GM19239 (cell line): ENCODE measurements around the gene SLC25A18.

Experiments
- DNase-seq: peaks from one replicate; pipeline ENCODE4 v3.0.0; 2011; ENCODE audit warnings: low spot score; ENCODE audit not compliant: insufficient read length
- FAIRE-seq: peaks from 2 replicates; lab custom pipeline; 2011; peaks lifted over from hg19 to GRCh38; lab: Jason Lieb, UNC

The SLC25A18 gene

DNA sequence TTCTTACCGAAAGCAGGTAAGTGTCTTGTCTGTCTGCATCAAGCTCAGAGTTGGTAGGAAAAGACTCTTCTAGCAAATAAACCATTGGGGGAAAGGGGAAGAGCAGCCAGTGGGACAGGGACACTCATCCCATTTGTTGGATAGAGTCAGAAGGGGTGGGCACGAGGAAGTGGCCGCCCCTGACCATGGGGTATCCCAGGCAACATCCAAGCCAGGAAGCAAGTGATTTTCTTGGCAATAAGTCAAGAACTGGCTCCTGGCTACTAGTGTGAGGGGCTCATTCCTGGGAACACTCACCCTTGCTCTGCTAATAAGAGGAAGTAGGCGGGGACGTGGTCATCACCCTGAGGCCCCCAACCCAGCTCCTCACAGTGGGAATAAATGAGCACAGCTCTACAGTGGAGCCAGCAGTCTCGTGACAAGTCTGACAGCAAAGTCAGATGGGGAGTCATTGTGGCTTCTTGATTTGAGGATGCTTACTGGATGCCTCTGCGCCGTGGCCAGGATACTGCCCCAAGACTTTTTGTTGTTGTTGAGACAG is 6.7 kb downstream of the SLC25A18 start:
- no peak for FAIRE-seq
- no peak for DNase-seq

DNA sequence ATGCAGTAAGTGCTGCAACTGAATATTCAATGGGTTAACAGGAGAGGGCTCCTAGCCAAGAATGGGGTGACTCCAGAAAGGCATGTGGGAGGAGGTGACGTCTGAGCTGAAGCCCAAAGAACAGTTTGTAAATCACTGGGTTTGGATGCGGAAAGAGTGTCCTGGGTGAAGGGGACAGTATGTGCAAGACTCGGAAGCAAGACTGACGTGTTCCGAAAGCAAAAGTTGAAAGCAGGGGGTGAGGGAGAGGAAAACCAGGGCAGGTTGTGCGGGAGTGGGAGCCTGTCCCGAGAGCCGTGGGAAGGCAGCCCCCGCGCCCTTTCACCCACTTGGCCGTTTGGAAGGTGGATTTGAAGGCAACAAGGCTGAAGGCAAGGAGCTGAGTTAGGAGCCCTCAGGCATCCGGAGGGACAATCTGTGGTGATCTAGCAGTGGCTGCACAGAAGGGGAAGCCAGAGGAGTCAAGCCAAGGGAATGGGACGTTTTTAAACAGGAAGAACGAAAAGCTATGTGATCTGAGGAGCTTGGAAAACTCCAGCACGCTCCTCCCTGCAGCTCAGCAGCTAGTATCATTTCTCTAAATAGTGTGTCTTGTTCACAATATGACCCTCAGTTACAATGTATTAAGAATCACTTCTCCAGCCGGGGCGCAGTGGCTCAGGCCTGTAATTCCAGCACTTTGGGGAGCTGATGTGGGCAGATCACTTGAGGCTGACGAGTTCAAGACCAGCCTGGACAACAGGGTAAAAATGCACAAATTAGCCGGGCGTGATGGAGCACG is 7.7 kb downstream of the SLC25A18 start:
- no peak for FAIRE-seq

DNA sequence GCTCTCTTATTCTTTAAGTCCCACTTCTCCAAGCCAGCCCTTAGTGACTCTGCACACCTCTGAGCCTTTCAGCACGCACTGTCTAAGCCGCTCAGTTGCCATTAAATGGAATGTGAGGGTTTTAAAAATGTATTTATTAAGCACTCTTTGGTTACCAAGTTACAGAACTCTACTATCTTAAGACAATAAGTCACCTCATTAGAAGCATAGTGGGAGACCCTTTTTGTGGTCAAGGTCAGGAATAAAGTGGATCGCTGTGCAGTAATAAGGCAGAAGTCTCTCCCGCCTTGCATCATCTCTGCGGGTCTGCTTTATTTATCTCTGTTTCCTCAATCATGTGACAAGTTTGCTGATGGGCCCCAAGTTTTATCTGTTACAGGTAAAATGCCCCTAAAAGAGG is 11.9 kb downstream of the SLC25A18 start:
- FAIRE-seq: no peak
- DNase-seq: no peak

More for the DNA sequence above, 7.7 kb downstream of the SLC25A18 start:
- DNase-seq: no peak

DNA sequence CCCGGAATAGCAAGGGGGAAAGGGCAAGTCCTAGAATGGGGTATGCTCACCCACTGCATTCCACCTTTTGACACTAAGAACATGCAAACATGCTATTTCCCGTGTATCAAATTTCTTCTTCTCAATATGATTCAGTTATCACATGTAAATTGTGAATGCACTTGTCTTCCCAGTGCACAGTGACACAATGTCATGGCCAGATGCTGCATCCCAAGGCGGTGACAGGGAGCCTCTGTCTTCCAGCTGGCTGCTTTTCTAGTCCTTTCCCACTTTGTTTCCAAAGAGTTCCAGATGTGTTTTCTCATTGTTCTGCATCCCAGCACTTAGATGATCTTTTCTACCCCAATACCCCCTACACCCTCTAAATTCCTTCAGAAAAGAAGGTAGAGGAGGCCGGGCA is 12.4 kb downstream of the SLC25A18 start:
- DNase-seq (no peak), FAIRE-seq (no peak)

DNA sequence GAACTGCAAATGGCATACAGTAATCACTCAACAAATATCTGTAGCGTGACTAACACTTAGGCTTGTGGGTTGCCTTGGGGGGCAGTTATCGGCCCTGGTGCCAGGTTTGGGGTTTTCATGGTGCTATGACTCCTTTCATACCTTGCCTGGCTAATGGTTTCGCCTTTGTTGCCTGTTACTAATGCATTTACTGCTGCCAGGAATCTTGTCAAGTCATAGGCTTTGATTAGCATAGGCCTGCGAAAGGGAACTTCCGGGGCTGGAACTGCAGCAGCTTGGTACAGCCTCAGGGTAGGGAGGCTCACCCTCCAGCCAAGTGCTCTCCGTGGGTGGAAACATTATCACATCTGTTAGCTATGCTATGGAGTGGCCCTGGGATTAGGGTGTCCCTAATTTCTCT is 13.2 kb downstream of the SLC25A18 start:
- FAIRE-seq (no peak), DNase-seq (no peak)

DNA sequence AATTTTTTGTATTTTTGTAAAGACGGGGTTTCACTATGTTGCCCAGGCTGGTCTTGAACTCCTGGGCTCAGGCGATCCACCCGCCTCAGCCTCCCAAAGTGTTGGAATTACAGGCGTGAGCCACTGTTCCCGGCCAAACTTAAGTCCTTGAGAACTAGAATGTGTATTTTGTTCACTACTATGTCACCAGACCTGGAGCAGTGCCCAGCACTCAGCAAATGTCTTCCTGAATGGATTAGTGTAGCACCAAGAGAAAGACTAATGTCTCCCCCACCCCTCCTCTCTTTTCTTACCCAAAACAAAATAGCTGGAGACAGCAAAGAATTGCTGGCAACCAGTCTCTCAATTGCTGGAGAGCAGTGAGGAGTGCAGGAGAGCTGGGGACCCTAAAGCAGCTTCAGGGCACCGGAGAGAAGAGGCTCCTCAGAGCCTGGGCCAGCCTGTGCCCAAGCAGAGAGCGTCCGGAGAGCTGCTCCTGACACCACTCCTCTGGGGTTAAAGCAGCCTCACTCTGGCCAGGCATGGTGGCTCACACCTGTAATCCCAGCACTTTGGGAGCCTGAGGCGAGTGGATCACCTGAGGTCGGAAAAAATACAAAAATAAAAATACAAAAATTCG is 14.9 kb downstream of the SLC25A18 start:
- DNase-seq: no peak
- no peak for FAIRE-seq

DNA sequence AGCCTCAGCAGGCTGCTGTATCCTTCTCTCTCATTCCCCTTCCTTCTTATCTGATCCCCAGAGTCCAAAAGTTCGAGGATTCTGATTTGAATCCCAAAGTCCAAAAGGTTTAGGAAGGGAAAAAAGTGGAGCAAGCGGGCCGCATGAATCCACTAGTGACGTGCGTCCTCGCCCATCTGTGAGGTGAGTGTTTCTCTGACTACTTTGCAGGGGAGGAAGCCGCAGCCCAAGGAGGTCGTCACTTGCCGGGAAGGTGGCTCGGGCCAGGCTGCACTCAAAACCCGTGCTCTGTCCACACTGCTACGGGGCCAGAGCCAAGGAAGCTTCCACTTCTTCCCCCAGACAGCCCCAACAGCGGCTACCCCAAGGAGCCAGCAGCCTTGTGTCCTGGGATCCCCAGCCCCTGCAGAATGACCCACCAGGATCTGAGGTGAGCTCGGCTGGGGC is 16.3 kb downstream of the SLC25A18 start:
- no peak for FAIRE-seq
- no peak for DNase-seq

DNA sequence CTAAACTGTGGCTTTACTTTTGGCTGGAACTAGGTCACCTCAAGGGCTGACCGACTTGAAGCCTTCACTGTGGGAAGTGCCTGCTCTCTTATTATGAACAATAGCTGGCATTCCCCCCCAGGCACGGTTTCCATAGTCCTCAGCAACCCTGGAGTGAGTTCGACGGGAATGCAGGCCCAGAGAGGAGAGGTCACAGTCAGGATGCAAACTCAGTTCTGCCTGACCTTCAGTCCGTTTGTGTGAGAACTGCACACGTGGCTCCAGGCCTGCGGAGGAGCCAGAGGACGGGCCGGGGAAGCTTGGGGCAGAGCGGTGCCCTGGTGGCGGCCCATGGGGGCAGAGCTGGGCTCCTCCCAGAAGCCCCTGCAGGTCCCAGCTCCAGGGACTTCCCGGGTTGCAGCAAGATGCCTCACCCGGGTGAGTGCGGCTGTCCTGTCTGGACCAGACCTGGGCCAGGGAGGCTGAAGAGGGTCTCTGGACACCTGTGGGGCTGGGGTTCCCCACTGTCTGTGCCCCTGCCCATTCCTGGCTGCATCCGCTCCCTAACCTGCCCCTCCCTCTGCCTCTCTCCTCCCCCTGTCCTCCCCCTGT is 17.2 kb downstream of the SLC25A18 start:
- no peak for DNase-seq
- FAIRE-seq: no peak

DNA sequence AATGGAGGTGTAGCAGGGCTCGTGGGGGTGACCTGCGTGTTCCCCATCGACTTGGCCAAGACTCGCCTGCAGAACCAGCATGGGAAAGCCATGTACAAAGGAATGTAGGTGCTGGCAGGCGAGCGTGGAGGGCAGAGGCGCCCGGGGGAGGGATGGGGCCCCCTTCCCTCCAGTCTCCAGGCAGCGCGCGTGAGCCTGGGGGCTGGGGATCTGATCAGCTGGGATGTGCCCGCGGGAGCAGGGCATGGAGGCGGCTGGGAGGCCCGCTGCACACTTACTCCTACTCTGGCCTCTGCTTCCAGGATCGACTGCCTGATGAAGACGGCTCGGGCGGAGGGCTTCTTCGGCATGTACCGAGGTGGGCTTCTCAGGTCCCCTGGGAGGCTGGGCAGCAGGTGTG is 17.8 kb downstream of the SLC25A18 start:
- DNase-seq (no peak), FAIRE-seq (no peak)

DNA sequence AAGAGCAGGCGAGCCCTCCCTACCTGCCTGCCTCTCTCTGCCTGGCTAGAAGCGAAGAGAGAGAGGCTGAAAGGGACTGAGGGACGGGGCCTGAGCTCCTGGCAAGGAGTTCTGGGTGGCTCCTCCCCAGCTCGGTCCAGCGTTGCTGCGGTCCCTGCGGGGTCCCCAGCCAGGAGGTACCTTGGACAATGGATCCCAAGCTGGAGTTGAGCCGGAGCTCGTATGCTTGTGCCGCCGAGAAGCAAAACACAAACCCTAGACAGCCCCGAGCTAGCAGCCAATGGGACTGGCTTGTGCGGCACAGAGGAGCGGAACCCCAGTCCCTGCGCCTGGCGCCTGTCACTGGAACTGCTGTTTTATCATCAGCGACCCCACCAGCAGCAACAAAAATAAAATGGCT is 18.3 kb downstream of the SLC25A18 start:
- DNase-seq (no peak), FAIRE-seq (no peak)

DNA sequence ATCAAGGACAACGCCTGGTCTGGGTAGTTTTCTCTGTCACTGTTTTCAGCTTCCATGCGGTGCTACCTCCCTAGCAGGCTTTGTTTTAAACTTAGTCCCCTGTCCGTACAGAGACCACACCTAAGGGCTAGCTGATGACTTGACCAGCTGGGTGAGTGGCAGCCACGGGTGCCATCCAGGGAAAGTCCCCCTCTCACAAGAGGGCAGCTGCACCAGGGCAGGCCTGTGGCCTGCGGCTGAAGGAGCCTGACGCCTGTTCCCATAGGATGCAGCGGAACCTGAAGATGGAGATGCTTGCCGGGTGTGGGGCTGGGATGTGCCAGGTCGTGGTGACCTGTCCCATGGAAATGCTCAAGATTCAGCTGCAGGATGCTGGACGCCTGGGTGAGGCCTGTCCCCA is 19.9 kb downstream of the SLC25A18 start:
- FAIRE-seq: no peak

DNA sequence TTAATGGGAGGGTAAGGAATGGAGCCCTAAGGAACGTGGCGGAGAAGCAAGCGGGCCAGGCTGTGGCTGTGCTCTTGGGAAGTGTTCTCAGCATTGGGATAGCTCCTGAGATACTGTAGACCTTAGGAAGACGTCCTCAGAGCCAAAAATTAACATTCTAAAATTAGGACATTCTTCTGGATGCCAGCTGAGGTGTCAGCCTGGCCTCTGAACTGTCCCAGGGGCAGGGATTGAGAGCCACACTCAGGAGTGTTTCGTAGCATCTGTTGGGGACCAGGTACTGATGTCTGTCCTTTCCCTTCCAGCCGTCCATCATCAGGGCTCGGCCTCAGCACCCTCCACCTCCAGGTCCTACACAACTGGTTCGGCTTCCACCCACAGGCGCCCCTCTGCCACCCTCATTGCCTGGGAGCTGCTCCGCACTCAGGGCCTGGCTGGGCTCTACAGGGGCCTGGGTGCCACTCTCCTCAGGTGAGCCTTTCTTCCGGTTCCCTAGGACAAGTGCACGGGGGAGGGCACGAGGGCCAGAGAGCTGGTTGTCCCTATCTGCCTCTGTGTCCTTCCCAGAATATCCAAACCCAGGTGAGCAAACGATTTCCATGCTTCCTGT is 23.6 kb downstream of the SLC25A18 start:
- DNase-seq (no peak), FAIRE-seq (no peak)

More for the DNA sequence above, 19.9 kb downstream of the SLC25A18 start:
- no peak for DNase-seq

DNA sequence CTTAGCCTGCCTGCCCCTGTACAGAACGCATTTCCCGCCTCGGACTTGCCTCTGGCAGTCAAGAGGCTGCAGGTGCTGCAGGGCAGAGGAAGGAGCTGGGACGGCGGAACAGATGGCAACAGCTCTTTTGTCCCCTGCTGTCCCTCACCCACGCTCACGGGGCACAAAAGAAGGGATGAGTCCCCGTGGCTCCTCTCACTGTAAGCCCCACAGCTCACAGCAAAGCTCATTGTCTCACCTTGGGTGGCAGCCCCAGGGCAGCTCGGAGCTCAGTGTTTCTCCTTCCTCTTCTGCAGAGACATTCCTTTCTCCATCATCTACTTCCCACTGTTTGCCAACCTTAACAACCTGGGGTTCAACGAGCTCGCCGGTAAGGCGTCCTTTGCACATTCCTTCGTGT is 24.3 kb downstream of the SLC25A18 start:
- no peak for DNase-seq
- FAIRE-seq: no peak

DNA sequence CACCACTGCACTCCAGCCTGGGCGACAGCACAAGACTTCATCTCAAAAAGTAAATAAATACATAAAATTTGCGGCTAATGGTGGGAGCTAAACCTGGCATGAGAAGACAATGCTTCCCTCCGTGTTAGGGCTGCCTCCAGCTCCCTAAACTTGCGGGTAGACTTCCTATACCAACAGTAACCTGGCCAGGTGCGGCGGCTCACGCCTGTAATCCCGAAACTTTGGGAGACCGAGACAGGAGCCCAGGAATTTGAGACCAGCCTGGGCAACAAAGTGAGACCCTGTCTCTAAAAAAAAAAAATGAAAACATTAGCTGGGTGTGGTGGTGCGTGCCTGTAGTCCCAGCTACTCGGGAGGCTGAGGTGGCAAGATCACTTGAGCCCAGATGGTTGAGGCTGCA is 25.3 kb downstream of the SLC25A18 start:
- FAIRE-seq: no peak

DNA sequence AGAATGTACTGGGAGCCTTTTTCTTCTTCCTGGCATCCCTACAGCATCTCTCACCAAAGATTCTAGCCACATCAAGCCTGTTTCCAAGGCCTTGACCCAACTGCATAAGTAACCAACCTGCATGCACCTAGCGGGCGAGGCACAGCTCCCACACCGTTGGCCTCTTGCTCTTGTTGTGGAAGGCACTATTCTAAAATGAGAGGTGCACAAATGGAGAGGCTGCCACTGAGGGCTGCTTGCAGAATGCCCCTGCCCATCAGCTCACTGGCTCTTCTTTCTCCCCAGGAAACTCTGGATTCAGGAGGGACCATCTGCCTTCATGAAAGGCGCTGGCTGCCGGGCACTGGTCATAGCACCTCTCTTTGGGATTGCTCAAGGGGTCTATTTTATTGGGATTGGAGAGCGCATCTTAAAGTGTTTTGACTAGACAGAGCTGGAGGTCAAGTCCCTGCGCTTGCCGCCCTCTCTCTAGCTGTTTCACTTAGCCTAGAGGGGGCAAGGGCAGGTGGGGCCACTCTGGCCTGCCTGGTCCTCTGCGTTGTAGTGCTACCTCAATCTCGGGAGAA is 26.6 kb downstream of the SLC25A18 start:
- DNase-seq (no peak), FAIRE-seq (no peak)

More for the DNA sequence above, 25.3 kb downstream of the SLC25A18 start:
- no peak for DNase-seq

DNA sequence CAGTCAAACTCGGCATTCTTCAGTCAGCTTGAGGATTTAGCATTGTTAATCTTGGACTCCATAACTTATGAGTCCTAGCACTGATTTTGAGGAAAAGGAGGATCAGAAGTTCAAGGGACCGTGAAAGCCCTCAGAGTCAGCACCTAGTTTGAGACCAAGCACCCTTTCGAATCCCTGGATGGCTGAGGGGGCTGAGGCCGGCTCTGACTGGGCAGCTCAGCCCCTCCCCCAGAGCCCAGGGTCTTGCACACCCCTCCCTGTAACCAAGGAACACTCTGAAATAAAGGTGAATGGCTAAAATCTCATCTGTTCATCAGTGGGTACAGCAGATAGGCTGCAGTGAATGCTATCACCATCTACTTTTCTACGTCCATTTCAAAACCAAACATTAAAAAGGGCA is 27.3 kb downstream of the SLC25A18 start:
- DNase-seq: no peak
- no peak for FAIRE-seq

DNA sequence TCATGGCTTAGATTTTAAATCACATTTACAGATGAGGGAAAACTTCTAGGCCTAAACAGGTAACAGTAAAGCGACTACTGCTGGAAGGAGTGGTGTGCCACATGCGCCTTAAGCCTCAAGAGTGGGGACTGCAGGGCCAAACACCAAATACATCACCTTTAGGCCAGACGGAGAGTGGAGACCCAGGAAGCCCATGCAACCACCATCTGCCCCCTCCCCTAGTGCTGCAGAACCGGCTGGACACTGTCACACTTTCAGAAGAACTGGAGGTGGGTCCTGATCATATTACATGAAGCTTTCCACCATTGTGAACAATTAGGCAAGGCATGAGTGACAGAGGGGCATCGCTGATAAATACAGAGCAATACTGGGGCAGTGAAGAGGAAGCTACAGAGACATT is 28.9 kb downstream of the SLC25A18 start:
- DNase-seq (no peak), FAIRE-seq (no peak)

DNA sequence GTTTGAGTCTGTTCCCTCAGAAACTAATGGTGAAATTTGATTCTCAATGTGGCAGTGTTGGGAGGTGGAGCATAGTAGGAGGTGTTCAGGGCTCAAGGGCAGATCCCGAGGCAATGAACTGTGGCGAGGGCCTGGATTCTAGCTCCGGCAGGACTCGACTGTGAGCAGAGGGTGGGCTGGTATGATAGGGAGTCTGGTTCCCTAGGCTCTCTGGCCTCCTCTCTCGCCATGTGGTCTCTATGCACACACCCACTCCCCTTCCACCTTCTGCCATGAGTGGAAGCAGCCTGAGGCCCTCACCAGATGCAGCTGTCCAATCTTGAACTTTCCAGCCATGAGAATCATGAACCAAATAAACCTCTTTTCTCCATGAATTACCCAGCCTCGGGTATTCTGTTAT is 32.9 kb downstream of the SLC25A18 start:
- no peak for FAIRE-seq
- no peak for DNase-seq

DNA sequence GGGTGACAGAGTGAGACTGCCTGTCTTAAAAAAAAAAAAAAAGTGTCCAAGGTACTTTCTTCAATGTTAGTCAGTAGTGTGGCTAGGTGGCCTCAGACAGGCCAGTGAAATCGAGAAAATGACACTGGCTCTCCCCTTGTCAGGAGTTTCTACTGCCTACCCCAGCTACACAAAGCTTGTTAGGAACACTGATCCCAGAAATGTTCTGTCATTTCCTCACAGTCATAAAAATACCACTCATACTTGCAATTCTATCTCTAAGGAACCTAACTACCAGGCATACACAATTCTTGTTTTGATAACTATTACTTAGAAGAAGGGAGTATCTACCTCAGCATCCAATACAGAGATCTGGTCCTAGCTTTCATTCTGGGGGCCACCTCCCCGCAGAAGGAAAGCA is 33.9 kb downstream of the SLC25A18 start:
- no peak for DNase-seq
- no peak for FAIRE-seq

DNA sequence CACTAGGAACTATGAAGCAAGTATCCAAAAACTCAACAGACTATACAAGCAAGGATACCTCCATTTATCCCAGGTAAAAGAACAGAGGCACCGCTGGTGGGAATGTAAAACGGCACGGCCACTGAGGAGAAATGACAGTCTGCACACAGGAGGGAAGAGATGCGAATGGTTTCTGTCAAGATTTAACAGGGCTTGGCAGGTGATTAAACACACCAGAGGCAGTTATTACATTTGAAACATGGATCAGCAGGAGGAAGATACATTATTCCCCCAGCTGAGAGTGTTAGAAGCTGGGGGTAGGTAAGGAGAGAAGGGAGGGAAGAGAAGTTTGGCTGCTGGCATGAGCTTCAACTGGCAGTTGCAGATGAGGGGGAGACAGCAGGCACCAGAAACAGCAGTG is 35.0 kb downstream of the SLC25A18 start:
- FAIRE-seq (no peak), DNase-seq (no peak)

DNA sequence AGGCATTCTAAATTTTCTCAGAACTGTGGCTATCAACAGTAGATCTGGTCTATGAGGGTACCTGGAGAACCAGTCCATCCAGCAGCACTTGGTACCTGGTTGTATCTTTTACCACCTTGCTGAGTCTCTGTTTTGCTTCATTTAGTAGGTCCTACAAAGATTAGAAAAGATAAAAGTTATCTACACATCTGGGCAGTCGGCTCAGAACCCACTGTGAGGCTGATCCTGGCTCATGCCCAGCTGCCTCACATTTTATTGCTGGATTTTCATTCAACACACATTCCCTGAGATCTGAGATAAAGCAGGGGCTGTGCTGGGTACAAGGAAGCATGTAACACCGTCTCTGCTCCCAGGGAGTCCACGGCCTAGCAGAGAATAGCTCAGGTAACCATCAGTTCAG is 37.7 kb downstream of the SLC25A18 start:
- DNase-seq (no peak), FAIRE-seq (no peak)
